Colonic mucosa (tissue), 4 donors: ENCODE data around the gene VAC14. TPM values are rescaled to one million over a fixed set of nuclear protein-coding genes. Genes with fewer than 3 reads are reported as not detected.

Experiments
- DNase-seq: peaks from one replicate; pipeline ENCODE4 v3.0.0-alpha.2; 2020
- H3K27ac ChIP-seq: fragments of 200-600 bp; one replicate; pipeline ENCODE4 v1.8.0; 2021
- H3K27me3 ChIP-seq: fragments of 200-600 bp; one replicate; pipeline ENCODE4 v1.8.0; 2021
- H3K36me3 ChIP-seq: fragments of 200-600 bp; one replicate; pipeline ENCODE4 v1.8.0; 2021
- H3K4me1 ChIP-seq: fragments of 200-600 bp; one replicate; pipeline ENCODE4 v1.8.0; 2021; ENCODE audit warnings: mild to moderate bottlenecking
- H3K4me3 ChIP-seq: fragments of 200-600 bp; one replicate; pipeline ENCODE4 v1.8.0; 2021
- H3K9ac ChIP-seq, 2 donors: one replicate each; pipeline ENCODE4 v1.7.0; 2013; ENCODE audit warnings: control low read depth in 2 of 2, low read depth in 2 of 2, low read length in 2 of 2
- H3K9me3 ChIP-seq: fragments of 200-600 bp; one replicate; pipeline ENCODE4 v1.8.0; 2021
- intact Hi-C: fragments of 100-400 bp; cut with DNase I; formaldehyde crosslinking; loops from one replicate; pipeline ENCODE4 v1.14.1; 2022
- total RNA-seq, 2 donors: library from RNA; stranded (reverse); fragmentation: NEBNext Ultra II Directional in 1 of 2; extraction: Animal tissue kit (Norgen Biotek cat#: 25700) in 1 of 2; gene quantifications; one replicate each; pipeline ENCODE4 v1.2.1, GENCODE V29; 2021
- TF ChIP-seq, protein P1 (sequence below): fragments of 200-600 bp; IDR thresholded peaks from one replicate; pipeline ENCODE4 v1.8.0; 2022; ENCODE audit warnings: antibody characterized with exemption, mild to moderate bottlenecking
- donor health status: healthy.
- donor health status: DM: no; HTN: no; CAD: no.
- donor health status: DM: no; HTN: no; CAD: no.

VAC14 gene
- total RNA-seq, 2 donors from 2014 or later: 20.7 to 41.8 TPM

DNA sequence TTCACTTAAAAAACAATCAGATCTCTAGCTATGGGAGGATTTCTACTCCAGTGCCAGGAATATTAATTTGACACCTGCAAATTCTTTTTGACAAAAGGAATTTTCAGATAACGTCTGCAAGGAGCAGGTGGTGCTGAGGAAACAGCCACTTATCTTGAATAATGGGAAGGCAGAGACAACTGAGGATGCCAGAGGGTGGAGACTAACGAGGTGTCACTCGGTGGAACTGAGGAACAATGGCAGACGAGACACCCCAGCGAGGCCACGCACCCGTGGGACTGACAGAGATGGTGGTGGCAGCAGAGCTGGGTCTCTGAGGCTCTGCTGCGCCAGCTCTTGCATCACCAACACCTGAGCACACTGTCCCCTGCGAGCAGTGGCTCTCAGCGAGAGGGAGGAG lies 42.2 kb downstream of the VAC14 start:
- no peaks in the 10 kb centered on the region for H3K4me1 ChIP-seq
- no peak overlapping the region for H3K27ac ChIP-seq
- no peak overlapping the region for H3K4me3 ChIP-seq
- no peaks in the 10 kb centered on the region for H3K27me3 ChIP-seq
- no peaks in the 10 kb centered on the region for H3K36me3 ChIP-seq
- DNase-seq: no peak
- intact Hi-C loops: no loop called here
- TF ChIP-seq, protein P1, sequence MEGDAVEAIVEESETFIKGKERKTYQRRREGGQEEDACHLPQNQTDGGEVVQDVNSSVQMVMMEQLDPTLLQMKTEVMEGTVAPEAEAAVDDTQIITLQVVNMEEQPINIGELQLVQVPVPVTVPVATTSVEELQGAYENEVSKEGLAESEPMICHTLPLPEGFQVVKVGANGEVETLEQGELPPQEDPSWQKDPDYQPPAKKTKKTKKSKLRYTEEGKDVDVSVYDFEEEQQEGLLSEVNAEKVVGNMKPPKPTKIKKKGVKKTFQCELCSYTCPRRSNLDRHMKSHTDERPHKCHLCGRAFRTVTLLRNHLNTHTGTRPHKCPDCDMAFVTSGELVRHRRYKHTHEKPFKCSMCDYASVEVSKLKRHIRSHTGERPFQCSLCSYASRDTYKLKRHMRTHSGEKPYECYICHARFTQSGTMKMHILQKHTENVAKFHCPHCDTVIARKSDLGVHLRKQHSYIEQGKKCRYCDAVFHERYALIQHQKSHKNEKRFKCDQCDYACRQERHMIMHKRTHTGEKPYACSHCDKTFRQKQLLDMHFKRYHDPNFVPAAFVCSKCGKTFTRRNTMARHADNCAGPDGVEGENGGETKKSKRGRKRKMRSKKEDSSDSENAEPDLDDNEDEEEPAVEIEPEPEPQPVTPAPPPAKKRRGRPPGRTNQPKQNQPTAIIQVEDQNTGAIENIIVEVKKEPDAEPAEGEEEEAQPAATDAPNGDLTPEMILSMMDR: no peak
- H3K9me3 ChIP-seq: no peaks in the 10 kb centered on the region
- no peak overlapping the region for H3K9ac ChIP-seq

DNA sequence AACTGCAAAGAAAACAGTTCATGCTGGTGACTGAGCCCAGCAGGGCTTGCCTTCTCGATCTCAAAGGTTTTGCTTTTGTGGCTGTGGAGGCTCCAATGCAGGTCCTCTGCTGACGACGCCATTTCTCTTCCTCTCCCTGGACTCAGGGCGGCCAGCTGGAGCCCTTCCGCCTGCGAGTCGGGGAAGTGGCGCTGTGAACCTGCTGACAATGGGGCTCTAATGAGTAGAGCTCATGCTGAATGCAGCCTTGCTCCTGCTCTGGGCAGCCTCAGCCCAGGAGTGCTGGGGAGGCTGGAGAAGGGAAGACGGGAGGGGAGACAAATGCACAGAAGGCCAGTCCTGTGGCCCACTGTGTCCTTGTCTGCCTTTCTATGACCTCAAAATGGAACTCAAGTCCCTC lies 43.8 kb downstream of the VAC14 start:
- Histone ChIP-seq H3K9me3 (no peaks in the 10 kb centered on the region), H3K9ac (peak overlapping the region in 1 of 2 donors; percentile 29), H3K27ac (no peak overlapping the region), H3K27me3 (no peaks in the 10 kb centered on the region), H3K36me3 (no peaks in the 10 kb centered on the region), H3K4me3 (no peak overlapping the region), H3K4me1 (no peaks in the 10 kb centered on the region)
- TF ChIP-seq, protein P1: no peak
- intact Hi-C loops: no loop called here
- DNase-seq: peak; percentile 12

DNA sequence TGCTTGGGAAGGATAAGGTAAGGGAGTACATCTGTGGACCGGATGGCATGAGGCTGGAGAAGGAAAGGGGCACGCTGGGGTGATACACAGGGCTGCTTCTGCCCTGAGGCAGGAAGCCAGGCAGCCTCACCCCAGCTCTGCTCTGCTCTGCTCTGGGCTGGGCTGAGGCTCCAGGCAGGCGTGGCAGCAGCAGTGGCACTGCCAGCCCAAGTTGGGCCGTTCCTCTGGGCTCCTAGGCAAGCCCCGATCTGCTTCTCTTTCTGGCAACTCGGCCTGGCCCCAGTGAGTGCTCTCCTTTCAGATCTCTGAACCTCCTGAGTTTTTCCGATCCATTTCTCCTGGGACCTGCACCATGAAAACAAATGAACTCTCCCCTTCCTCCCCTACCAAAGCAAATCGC lies 44.9 kb downstream of the VAC14 start:
- Histone ChIP-seq H3K27ac (no peak overlapping the region), H3K4me1 (peaks cover 10% of the 10 kb centered on the region), H3K36me3 (no peaks in the 10 kb centered on the region), H3K9ac (no peak overlapping the region), H3K4me3 (no peak overlapping the region), H3K9me3 (no peaks in the 10 kb centered on the region), H3K27me3 (no peaks in the 10 kb centered on the region)
- TF ChIP-seq, protein P1: no peak
- intact Hi-C loops: no loop called here
- DNase-seq: no peak

DNA sequence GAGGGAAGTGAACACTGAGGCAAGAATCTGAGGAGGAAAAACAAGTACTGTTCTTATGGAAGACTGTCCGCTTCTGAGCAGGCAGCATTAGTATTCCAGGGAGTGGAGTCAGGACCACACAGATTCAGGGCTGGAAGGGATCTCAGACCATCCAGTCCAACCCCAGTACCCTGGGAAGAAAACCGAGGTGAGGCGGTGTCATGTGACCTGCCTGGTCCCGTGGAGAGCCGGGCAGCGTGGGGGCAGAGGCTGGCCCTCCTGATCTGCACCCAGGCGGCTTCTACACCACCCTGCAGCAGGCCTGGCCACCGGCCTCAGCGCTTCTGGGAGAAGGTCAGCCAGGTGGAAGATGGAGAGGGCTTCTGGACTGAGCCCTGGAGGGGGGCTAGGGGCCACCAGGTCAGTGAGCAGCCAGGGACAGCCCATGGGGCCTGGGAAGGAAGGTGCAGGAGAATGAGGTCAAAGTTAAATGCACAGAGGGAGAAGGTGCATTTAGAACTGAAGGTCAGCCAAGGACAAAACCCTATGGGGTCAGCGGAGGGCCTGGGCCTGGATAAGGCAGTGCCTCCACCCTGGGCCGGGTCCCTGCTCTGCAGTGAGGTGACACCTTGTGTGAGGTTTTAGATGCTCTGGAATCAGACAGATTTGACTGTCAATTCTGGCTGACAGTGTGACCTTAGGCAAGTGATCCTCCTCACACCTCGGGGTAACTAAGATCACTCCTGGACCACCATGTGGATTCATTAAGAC lies 45.9 kb downstream of the VAC14 start:
- Histone ChIP-seq H3K27ac (no peak overlapping the region), H3K36me3 (no peaks in the 10 kb centered on the region)
- intact Hi-C loops: no loop called here

DNA sequence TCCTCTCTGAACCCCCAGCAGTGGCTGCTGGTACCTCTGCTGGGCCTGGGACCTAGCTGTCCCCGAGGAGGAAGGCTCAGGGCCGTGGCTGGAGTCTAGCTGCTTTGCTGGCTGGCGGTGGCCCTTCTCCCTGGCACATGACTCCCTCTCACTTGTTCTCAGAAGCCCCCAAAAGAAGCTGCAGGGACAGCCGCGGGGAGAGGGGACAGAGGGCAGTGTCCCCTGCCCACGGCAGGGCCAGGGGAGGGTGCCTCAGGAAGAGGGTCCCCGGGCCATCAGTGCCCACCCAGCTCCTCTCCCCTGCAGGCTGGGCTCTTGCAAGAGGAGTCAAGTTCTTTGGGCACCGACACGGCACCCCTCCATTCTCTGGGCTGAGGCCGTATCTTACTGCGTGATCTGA lies 46.6 kb downstream of the VAC14 start:
- DNase-seq: no peak
- Histone ChIP-seq H3K27me3 (no peaks in the 10 kb centered on the region), H3K4me3 (no peak overlapping the region), H3K27ac (no peak overlapping the region), H3K36me3 (no peaks in the 10 kb centered on the region), H3K4me1 (peaks cover 18% of the 10 kb centered on the region), H3K9ac (no peak overlapping the region), H3K9me3 (no peaks in the 10 kb centered on the region)
- TF ChIP-seq, protein P1: no peak
- intact Hi-C loops: no loop called here

More for the DNA sequence above, 45.9 kb downstream of the VAC14 start:
- no peak for DNase-seq
- no peak overlapping the region for H3K4me3 ChIP-seq
- no peaks in the 10 kb centered on the region for H3K9me3 ChIP-seq
- no peak overlapping the region for H3K9ac ChIP-seq
- TF ChIP-seq, protein P1: no peak
- H3K27me3 ChIP-seq: no peaks in the 10 kb centered on the region
- peaks cover 11% of the 10 kb centered on the region for H3K4me1 ChIP-seq
